ENCODE results near the gene CUTA.

Gene CUTA

DNA sequence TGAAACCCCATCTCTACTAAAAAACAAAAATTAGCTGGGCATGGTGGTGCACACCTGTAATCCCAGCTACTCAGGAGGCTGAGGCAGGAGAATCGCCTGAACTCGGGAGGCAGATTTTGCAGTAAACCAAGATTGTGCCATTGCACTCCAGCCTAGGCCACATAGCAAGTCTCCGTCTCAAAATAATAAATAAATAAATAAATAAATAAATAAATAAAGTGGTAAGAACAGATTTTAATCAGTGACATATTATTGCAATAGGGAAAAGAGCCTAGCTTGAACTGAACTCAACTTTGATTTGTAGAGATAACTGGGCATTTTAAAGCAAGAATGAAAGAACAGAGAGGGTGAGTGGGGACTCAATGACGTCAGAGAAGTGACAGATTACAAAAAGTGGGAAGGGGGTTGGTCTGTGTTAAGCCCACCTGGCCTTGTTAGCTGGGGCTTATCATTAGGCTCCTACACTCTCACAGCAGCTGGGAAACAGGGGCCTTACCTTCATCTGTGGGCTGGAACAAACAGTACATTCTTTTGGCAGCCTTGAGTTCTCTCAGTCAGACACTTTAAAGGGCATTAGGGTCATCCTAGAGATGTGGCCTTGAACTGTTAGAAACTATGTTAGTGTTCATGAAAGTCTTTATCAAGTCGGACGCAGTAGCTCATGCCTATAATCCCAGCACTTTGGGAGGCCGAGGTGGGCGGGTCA lies 50.7 kb downstream of the CUTA start:
- DNase-seq (ENCODE audit: low spot score): no peak
- TF ChIP-seq, protein P1, sequence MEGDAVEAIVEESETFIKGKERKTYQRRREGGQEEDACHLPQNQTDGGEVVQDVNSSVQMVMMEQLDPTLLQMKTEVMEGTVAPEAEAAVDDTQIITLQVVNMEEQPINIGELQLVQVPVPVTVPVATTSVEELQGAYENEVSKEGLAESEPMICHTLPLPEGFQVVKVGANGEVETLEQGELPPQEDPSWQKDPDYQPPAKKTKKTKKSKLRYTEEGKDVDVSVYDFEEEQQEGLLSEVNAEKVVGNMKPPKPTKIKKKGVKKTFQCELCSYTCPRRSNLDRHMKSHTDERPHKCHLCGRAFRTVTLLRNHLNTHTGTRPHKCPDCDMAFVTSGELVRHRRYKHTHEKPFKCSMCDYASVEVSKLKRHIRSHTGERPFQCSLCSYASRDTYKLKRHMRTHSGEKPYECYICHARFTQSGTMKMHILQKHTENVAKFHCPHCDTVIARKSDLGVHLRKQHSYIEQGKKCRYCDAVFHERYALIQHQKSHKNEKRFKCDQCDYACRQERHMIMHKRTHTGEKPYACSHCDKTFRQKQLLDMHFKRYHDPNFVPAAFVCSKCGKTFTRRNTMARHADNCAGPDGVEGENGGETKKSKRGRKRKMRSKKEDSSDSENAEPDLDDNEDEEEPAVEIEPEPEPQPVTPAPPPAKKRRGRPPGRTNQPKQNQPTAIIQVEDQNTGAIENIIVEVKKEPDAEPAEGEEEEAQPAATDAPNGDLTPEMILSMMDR (IDR thresholded peaks at IDR 0.05; ENCODE audit: extremely low read depth, missing control alignments): no peak
